Measurements from ENCODE around the gene POLN. TPM values are rescaled to one million over a fixed set of nuclear protein-coding genes. Genes with fewer than 3 reads are reported as not detected.

POLN gene
- polyA plus RNA-seq, 2 of the 4 experiments (the other 2 are of a cell fraction), result 2.4 to 2.9 TPM

GRCh38 chr4:2069161-2069971 lies 172.6 kb downstream of the POLN start:
- TF ChIP-seq NPAS2 (CRISPR knock-in tag; IDR thresholded peaks at IDR 0.05; ENCODE audit: borderline replicate concordance), result no peak
- TF ChIP-seq BCL3 (IDR thresholded peaks at IDR 0.05), result no peak
- TF ChIP-seq FOXS1 (CRISPR knock-in tag; IDR thresholded peaks at IDR 0.05), result no peak
- TF ChIP-seq CBX2 (IDR thresholded peaks at IDR 0.05; ENCODE audit: borderline replicate concordance, low read depth), result no peak
- no peak for TF ChIP-seq SREBF2 (IDR thresholded peaks at IDR 0.05)
- Histone ChIP-seq H3K4me2 (no peak overlapping the region), H3K4me3 (no peak overlapping the region), H3K27ac (no peak overlapping the region), H3K9me3 (no peaks in the 10 kb centered on the region), H3K4me1 (no peaks in the 10 kb centered on the region)
- no CpG with 5 or more reads among the region's 17 CpGs for WGBS (ENCODE audit: missing lambda C conversion rate)
- FAIRE-seq, result no peak
- DNase-seq (ENCODE audit: low read depth in 1 of 2, low spot score in 1 of 2), result no peak
- CTCF ChIA-PET, result no interaction called here
- ATAC-seq, result no peak
- POLR2A ChIA-PET, result no interaction called here

GRCh38 chr4:2068566-2068965 lies 173.4 kb downstream of the POLN start:
- DNase-seq (ENCODE audit: low read depth in 1 of 2, low spot score in 1 of 2) (no peak), FAIRE-seq (no peak), ATAC-seq (no peak)
- WGBS (ENCODE audit: missing lambda C conversion rate), result 91% methylated on average over 4 of the region's 11 CpGs
- TF ChIP-seq CHD4 (IDR thresholded peaks at IDR 0.05; ENCODE audit: borderline replicate concordance) (no peak), HDAC2 (IDR thresholded peaks at IDR 0.05) (no peak), FOSB (CRISPR knock-in tag; IDR thresholded peaks at IDR 0.05) (no peak), FOXS1 (CRISPR knock-in tag; IDR thresholded peaks at IDR 0.05) (no peak), ELK1 (IDR thresholded peaks at IDR 0.05; ENCODE audit: low read depth, low read length) (no peak), KDM5A (IDR thresholded peaks at IDR 0.05) (no peak), SREBF2 (IDR thresholded peaks at IDR 0.05) (no peak), JUN (IDR thresholded peaks at IDR 0.05) (no peak), CBX8 (IDR thresholded peaks at IDR 0.05) (no peak), POLR2A (IDR thresholded peaks at IDR 0.05; ENCODE audit: low read length) (no peak), RNF2 (IDR thresholded peaks at IDR 0.05; ENCODE audit: borderline replicate concordance, low read depth) (no peak), JUNB (IDR thresholded peaks at IDR 0.05) (no peak), HEYL (CRISPR knock-in tag; IDR thresholded peaks at IDR 0.05) (no peak)
- H3K9me3 ChIP-seq, result no peaks in the 10 kb centered on the region
- H3K4me3 ChIP-seq, result no peak overlapping the region
- POLR2A ChIA-PET, result no interaction called here
- no peak overlapping the region for H3K4me2 ChIP-seq
- no peak overlapping the region for H3K27ac ChIP-seq
- CTCF ChIA-PET, result no interaction called here
- H3K4me1 ChIP-seq, result no peaks in the 10 kb centered on the region

GRCh38 chr4:2068198-2068470 lies 173.8 kb downstream of the POLN start:
- Histone ChIP-seq H3K4me3 (no peak overlapping the region), H3K4me1 (no peaks in the 10 kb centered on the region), H3K27ac (no peak overlapping the region), H3K4me2 (no peak overlapping the region), H3K9me3 (no peaks in the 10 kb centered on the region)
- ChIA-PET POLR2A (no interaction called here), CTCF (no interaction called here)
- DNase-seq (ENCODE audit: low read depth in 1 of 2, low spot score in 1 of 2) (no peak), FAIRE-seq (no peak), ATAC-seq (no peak)
- TF ChIP-seq EHMT2 (IDR thresholded peaks at IDR 0.05; ENCODE audit: low read depth) (no peak), HOXB13 (CRISPR knock-in tag; IDR thresholded peaks at IDR 0.05; ENCODE audit: low read depth) (no peak), POLR2A (IDR thresholded peaks at IDR 0.05; ENCODE audit: low read length) (no peak), JUN (IDR thresholded peaks at IDR 0.05) (no peak), RARB (CRISPR knock-in tag; IDR thresholded peaks at IDR 0.05) (no peak), CBX8 (IDR thresholded peaks at IDR 0.05) (no peak), CEBPB (IDR thresholded peaks at IDR 0.05) (no peak), KDM5A (IDR thresholded peaks at IDR 0.05) (no peak), ZFP36 (IDR thresholded peaks at IDR 0.05; ENCODE audit: borderline replicate concordance, partially characterized antibody) (no peak), HDAC2 (IDR thresholded peaks at IDR 0.05) (no peak)
- WGBS (ENCODE audit: missing lambda C conversion rate), result 96% methylated on average over 13 of the region's 13 CpGs
